ENCODE measurements around the gene SMIM41. TPM values are rescaled to one million over a fixed set of nuclear protein-coding genes. Genes with fewer than 3 reads are reported as not detected.

Gene SMIM41
- total and polyA plus RNA-seq, 10 of the 15 experiments (the other 5 are each of a cell fraction or from before 2014, with no cell fraction given): not detected

- TF ChIP-seq NR2C1 (IDR thresholded peaks at IDR 0.05) (peak; percentile 72), USF2 (IDR thresholded peaks at IDR 0.05; ENCODE audit: borderline replicate concordance, low read depth, low read length) (no peak), NR2F1 (conservative IDR thresholded peaks at IDR 0.05) (peak; percentile 64; the same call in 1 of the 2 replicates), ZBED1 (IDR thresholded peaks at IDR 0.05; ENCODE audit: borderline replicate concordance) (no peak), SMAD5 (IDR thresholded peaks at IDR 0.05; ENCODE audit: low read depth) (peak; percentile 65; the same call in 1 of the 2 replicates), NRF1 (conservative IDR thresholded peaks at IDR 0.05; ENCODE audit: low read depth, low read length) (no peak), SPI1 (IDR thresholded peaks at IDR 0.05; ENCODE audit: borderline replicate concordance, insufficient read depth, low read depth, low read length) (peak; percentile 8; the same call in 1 of the 2 replicates), ATF3 (IDR thresholded peaks at IDR 0.05; ENCODE audit: borderline replicate concordance, extremely low read depth, low read depth, low read length) (no peak), POLR2AphosphoS2 (IDR thresholded peaks at IDR 0.05; ENCODE audit: low read depth, low read length) (peak; percentile 66; the same call in 1 of the 2 replicates), CHD4 (IDR thresholded peaks at IDR 0.05) (no peak), SMARCA5 (IDR thresholded peaks at IDR 0.05) (peak; percentile 61), RB1 (IDR thresholded peaks at IDR 0.05; ENCODE audit: borderline replicate concordance) (peak; percentile 98), IKZF2 (IDR thresholded peaks at IDR 0.05) (peak; percentile 32 to 75; a peak in 3 of 4 replicates), ZNF207 (IDR thresholded peaks at IDR 0.05; ENCODE audit: borderline replicate concordance) (peak; percentile 100), POU2F2 (IDR thresholded peaks at IDR 0.05; ENCODE audit: borderline replicate concordance, low read depth, low read length) (peak; percentile 47; the same call in 1 of the 3 replicates), GABPA (IDR thresholded peaks at IDR 0.05; ENCODE audit: low read depth) (peak; percentile 89), NFXL1 (IDR thresholded peaks at IDR 0.05; ENCODE audit: borderline replicate concordance) (no peak), HDAC6 (IDR thresholded peaks at IDR 0.05; ENCODE audit: unreplicated experiment) (no peak), NFIC (IDR thresholded peaks at IDR 0.05; ENCODE audit: low read depth, low read length) (peak; percentile 74), TCF7 (IDR thresholded peaks at IDR 0.05; ENCODE audit: borderline replicate concordance) (peak; percentile 21; the same call in 1 of the 2 replicates), HDAC2 (IDR thresholded peaks at IDR 0.05) (no peak), MEF2A (IDR thresholded peaks at IDR 0.05; ENCODE audit: insufficient read depth, low read depth, low read length) (peak; percentile 58; the same call in 1 of the 2 replicates), MYB (IDR thresholded peaks at IDR 0.05; ENCODE audit: borderline replicate concordance, low read depth, low read length) (no peak), RUNX3 (IDR thresholded peaks at IDR 0.05; ENCODE audit: low read length) (peak; percentile 85), CBFB (IDR thresholded peaks at IDR 0.05; ENCODE audit: low read depth) (0 out of 2 replicates have a peak, but pooled peaks have one; percentile 70), BRCA1 (IDR thresholded peaks at IDR 0.05; ENCODE audit: low read depth, low read length) (0 out of 2 replicates have a peak, but pooled peaks have one; percentile 32), NFYB (IDR thresholded peaks at IDR 0.05; ENCODE audit: insufficient read depth, low read depth, low read length) (0 out of 2 replicates have a peak, but pooled peaks have one; percentile 8), NR2C2 (IDR thresholded peaks at IDR 0.05; ENCODE audit: borderline replicate concordance, control insufficient read depth, insufficient read length, low read depth) (no peak), POLR2AphosphoS5 (IDR thresholded peaks at IDR 0.05; ENCODE audit: low read length) (peak; percentile 89), RAD51 (IDR thresholded peaks at IDR 0.05) (no peak), ATF7 (IDR thresholded peaks at IDR 0.05; ENCODE audit: low read depth) (peak; percentile 100)
Observed at GRCh38 chr12:52069327-52070184, 9.9 kb upstream of the SMIM41 start, which contains the start of gene ATG101 (continued).
